ACC112 (cell line): Measurements from ENCODE around the gene LUC7L.
"Not testable (repeated sequence)": the region's sequence is repeated elsewhere in the genome, so short reads cannot be mapped to it uniquely, and the experiment has no call there.

Experiments
- H2AFZ ChIP-seq: fragments of 200-600 bp; sonication (generic); one replicate; pipeline ENCODE4 v1.6.0; 2017; ENCODE audit warnings: antibody characterized with exemption, low read length; ENCODE audit not compliant: unreplicated experiment
- H3K27ac ChIP-seq: fragments of 200-600 bp; sonication (generic); 2 replicates; pipeline ENCODE4 v1.5.1; 2014; ENCODE audit warnings: low read depth, mild to moderate bottlenecking, antibody characterized with exemption, low read length, moderate library complexity
- H3K27me3 ChIP-seq: fragments of 200-600 bp; sonication (generic); 2 replicates; pipeline ENCODE4 v1.6.1; 2014; ENCODE audit warnings: mild to moderate bottlenecking, antibody characterized with exemption, low read length, moderate library complexity, mixed read lengths; ENCODE audit not compliant: insufficient read depth
- H3K36me3 ChIP-seq: fragments of 200-600 bp; sonication (generic); 2 replicates; pipeline ENCODE4 v1.6.1; 2016; ENCODE audit warnings: mild to moderate bottlenecking, antibody characterized with exemption, low read length, moderate library complexity, mixed read lengths; ENCODE audit not compliant: insufficient read depth
- H3K4me1 ChIP-seq: fragments of 200-600 bp; sonication (generic); one replicate; pipeline ENCODE4 v1.6.1; 2016; ENCODE audit warnings: low read length, mixed read lengths; ENCODE audit not compliant: insufficient read depth, unreplicated experiment, control insufficient read depth
- H3K4me3 ChIP-seq: fragments of 200-600 bp; sonication (generic); 2 replicates; pipeline ENCODE4 v1.5.1; 2014; ENCODE audit warnings: mild to moderate bottlenecking, low read depth, low read length
- H3K79me2 ChIP-seq: fragments of 200-600 bp; sonication (generic); one replicate; pipeline ENCODE4 v1.6.0; 2016; ENCODE audit warnings: low read length; ENCODE audit not compliant: control insufficient read depth, unreplicated experiment, insufficient read depth

LUC7L gene

DNA sequence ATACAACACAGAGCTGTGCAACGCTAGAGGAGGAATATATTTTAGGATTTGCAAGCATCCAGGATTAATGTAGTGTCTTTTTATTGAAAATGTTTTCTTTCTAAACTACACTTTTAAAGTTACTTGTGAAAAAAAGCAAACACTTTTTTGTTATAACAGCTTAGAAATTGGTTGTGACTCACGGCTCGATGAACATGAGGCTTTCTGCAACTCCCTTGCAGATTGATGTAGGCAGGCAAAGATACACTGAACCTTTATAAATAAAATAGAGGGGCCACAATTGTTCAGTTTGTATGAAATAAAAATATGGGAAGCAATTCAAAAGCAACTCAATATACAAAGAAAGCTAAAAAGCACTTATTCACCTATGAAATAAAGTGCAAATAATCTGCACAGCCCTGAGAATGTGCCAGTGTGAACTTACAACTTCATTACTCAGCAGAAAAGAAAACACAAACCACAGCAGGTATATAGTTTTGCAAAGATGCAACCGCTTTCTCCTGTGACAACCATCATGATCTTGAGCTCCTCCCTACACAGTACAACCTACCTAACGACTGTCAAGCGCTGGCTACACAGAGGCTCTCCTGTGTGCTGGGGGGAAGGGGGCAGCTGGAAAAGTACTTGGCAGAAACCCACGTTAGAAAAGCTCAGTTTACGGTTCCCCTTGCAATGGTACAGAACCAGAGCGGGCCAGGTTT lies 948 bp downstream of the LUC7L start:
- H3K36me3 ChIP-seq = peaks cover 15% of the 10 kb centered on the region; the same call in 1 of the 2 replicates
- peak overlapping the region; percentile 93; the same call in 1 of the 2 replicates for H3K27ac ChIP-seq
- no peak overlapping the region for H2AFZ ChIP-seq
- peak overlapping the region; percentile 94 for H3K4me3 ChIP-seq
- peaks cover 44% of the 10 kb centered on the region for H3K79me2 ChIP-seq
- no peaks in the 10 kb centered on the region for H3K27me3 ChIP-seq
- peaks cover 25% of the 10 kb centered on the region for H3K4me1 ChIP-seq

DNA sequence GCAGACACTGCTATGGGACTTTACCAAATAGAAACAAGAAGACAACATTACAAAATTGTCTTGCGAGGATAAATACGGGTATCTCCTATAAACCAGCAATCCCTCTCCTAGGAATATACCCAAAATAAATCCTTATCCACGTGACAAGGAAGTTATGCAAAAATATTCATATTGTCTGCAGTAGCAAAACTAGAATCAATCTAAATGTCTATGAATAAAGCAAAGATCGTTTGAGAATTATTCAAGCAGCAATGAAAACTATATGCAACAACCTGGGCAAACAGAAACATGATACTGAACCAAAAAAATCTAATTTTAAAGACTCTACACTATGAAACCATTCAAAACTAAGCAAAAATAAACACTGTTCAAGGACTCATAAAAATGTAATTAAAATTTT lies 9.2 kb downstream of the LUC7L start:
- Histone ChIP-seq H3K4me3 (no peak overlapping the region), H3K79me2 (peaks cover 66% of the 10 kb centered on the region), H3K4me1 (no peaks in the 10 kb centered on the region), H3K27ac (no peak overlapping the region), H2AFZ (no peak overlapping the region), H3K27me3 (no peaks in the 10 kb centered on the region), H3K36me3 (peaks cover 21% of the 10 kb centered on the region)

DNA sequence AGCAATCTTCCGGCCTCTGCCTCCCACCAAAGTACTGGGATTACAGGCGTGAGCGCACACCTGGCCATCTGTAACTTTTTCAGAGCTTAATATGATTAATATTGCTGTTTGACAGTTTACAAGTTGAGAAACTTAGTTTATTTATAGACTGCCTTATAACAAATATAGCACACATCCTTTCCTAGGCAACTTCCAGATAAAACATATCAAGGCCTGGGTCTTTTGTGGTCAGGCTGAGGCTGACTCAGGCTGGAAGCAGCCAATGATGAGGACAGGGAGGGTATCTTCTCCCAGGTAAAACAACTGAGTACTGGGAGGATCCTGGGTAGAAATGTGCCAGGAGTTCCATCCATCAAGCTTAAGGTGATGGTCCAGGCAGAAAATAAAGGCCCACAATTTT lies 16.2 kb downstream of the LUC7L start:
- Histone ChIP-seq H3K4me1 (peaks cover 2% of the 10 kb centered on the region), H3K36me3 (peaks cover 25% of the 10 kb centered on the region), H3K79me2 (peaks cover 61% of the 10 kb centered on the region), H3K27me3 (no peaks in the 10 kb centered on the region), H3K4me3 (no peak overlapping the region), H2AFZ (no peak overlapping the region), H3K27ac (no peak overlapping the region)

DNA sequence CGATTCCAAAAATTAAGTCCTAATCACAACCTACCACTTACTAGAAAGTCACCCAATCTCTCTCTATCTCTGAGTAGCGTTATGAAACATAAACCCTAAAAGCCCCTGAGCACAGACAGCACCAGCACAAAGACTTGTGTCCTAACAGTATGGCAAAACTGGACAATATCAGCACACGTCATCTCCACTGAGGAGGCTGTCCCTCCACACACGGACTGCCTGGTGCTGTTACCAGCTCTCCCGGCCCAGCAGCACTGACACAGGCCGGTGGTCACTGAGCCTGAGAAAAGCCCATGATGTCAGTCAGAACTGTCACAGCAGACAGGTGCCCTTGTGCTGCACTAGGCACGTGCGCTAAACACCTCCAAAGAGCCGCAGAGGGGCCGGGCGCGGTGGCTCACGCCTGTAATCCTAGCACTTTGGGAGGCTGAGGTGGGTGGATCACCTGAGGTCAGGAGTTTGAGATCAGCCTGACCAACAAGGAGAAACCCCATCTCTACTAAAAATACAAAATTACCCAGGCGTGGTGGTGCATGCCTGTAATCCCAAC lies 17.5 kb downstream of the LUC7L start:
- H3K4me1 ChIP-seq, H2AFZ ChIP-seq, H3K27me3 ChIP-seq, H3K4me3 ChIP-seq, H3K27ac ChIP-seq: not testable (repeated sequence)
- peaks cover 56% of the 10 kb centered on the region for H3K79me2 ChIP-seq
- H3K36me3 ChIP-seq = peaks cover 26% of the 10 kb centered on the region

DNA sequence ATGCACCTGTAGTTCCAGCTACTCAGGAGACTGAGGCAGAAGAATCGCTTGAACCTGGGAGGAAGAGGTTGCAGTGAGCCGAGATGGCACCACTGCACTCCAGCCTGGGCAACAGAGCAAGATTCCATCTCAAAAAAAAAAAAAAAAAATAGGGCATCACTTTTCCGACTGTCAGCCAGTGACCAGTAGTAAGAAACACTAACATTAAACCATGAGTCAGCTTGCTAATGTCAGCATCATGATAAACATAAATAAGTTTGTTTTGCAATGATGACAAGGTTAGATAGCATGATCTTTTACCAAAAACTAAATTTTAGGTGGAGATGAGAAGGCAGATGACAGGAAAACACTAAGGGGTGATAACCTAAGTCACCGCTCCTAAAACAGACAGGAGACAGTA lies 19.9 kb downstream of the LUC7L start:
- not testable (repeated sequence) for H2AFZ ChIP-seq, H3K27me3 ChIP-seq, H3K4me1 ChIP-seq, H3K27ac ChIP-seq, H3K4me3 ChIP-seq
- Histone ChIP-seq H3K36me3 (peaks cover 38% of the 10 kb centered on the region), H3K79me2 (peaks cover 43% of the 10 kb centered on the region)

DNA sequence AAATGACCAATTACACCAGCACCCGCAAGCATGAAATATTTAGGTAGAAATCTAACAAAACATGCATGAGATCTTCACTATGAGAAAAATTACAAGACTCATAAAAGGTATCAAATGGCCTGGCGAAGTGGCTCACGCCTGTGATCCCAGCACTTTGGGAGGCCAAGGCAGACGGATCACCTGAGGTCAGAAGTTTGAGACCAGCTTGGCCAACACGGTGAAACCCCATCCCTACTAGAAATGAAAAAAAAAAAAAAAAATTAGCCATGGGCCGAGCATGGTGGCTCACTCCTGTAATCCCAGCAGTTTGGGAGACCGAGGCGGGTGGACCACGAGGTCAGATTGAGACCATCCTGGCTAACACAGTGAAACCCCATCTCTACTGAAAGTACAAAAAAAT lies 25.2 kb downstream of the LUC7L start:
- H3K27ac ChIP-seq, H3K27me3 ChIP-seq, H3K4me1 ChIP-seq, H3K4me3 ChIP-seq, H2AFZ ChIP-seq, H3K79me2 ChIP-seq: not testable (repeated sequence)
- H3K36me3 ChIP-seq = peaks cover 41% of the 10 kb centered on the region

DNA sequence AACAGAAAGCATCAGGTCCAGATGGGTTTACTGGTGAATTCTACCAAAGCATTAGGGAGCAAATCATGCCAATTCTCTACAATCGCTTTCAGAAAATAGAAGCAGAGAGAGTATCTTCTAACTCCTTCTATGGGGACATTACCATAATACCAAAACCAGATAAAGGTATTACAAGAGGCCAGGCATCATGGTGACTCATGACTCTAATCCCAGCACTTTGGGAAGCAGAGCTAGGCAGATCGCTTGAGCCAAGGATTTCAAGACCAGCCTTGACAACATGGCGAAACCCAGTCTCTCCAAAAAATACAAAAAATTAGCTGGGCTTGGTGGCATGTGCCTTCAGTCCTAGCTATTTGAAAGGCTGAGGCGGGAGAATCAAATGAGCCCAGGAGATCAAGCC lies 26.0 kb downstream of the LUC7L start:
- Histone ChIP-seq H3K4me1 (peaks cover 3% of the 10 kb centered on the region), H3K36me3 (peaks cover 41% of the 10 kb centered on the region), H3K27ac (no peak overlapping the region), H3K79me2 (peaks cover 4% of the 10 kb centered on the region), H3K27me3 (no peaks in the 10 kb centered on the region), H3K4me3 (no peak overlapping the region), H2AFZ (no peak overlapping the region)

DNA sequence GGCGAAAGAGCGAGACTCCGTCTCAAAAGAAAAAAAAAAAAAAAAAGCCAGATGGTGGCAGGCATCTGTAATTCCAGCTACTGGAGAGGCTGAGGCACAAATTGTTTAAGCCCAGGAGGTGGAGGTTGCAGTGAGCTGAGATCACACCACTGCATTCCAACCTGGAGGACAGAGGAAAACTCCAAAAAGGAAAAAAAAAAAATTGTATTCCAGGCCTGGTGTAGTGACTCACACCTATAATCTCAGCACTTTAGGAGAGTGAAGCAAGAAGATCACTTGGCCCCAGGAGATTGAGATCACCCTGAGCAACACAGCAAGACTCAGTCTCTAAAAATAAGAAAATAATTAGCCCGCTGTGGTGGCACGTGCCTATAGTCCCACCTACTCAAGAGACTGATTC lies 28.9 kb downstream of the LUC7L start:
- H3K27ac ChIP-seq = peak overlapping the region; percentile 44; the same call in 1 of the 2 replicates
- H3K36me3 ChIP-seq = peaks cover 40% of the 10 kb centered on the region
- H3K79me2 ChIP-seq = peaks cover 3% of the 10 kb centered on the region
- no peaks in the 10 kb centered on the region for H3K27me3 ChIP-seq
- H3K4me3 ChIP-seq = no peak overlapping the region
- H2AFZ ChIP-seq = no peak overlapping the region
- peaks cover 3% of the 10 kb centered on the region for H3K4me1 ChIP-seq

DNA sequence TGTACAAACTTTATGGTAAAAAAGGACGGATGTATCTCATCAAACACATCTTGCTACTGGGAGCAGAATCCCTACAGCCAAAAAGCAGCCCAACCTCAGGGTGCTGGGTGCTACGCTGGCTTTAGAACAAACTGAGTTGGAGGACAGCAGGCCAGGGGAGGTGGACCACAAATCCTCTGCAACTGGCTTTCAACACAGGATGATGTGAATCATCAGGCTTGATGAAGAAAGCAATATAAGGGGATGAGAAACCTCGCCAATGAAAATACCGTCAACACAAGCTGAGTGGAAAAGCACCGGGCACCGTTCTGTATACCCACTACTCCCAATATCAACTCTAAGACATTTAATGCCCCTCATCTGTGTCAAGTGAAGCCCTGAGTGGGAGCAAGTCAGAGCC lies 34.7 kb downstream of the LUC7L start:
- Histone ChIP-seq H3K4me3 (no peak overlapping the region), H3K27ac (no peak overlapping the region), H3K36me3 (peaks cover 39% of the 10 kb centered on the region), H3K4me1 (peaks cover 4% of the 10 kb centered on the region), H2AFZ (no peak overlapping the region), H3K79me2 (peaks cover 5% of the 10 kb centered on the region), H3K27me3 (no peaks in the 10 kb centered on the region)

DNA sequence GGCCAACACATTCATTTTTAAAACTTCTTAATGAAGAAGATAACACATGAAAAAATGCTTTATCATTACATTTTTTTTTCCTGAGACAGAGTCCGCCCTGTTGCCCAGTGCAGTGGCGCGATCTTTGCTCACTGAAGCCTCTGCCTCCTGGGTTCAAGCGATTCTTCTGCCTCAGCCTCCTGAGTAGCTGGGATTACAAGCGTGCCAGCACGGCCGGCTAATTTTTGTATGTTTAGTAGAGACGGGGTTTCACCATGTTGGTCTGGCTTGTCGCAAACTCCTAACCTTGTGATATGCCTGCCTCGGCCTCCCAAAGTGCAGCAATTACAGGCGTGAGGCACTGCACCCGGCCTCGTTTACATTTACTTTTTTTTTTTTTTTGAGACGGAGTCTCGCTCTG lies 35.8 kb downstream of the LUC7L start:
- Histone ChIP-seq H3K4me1 (peaks cover 4% of the 10 kb centered on the region), H3K4me3 (no peak overlapping the region), H2AFZ (no peak overlapping the region), H3K27ac (no peak overlapping the region), H3K79me2 (peaks cover 5% of the 10 kb centered on the region), H3K27me3 (no peaks in the 10 kb centered on the region), H3K36me3 (peaks cover 41% of the 10 kb centered on the region)

DNA sequence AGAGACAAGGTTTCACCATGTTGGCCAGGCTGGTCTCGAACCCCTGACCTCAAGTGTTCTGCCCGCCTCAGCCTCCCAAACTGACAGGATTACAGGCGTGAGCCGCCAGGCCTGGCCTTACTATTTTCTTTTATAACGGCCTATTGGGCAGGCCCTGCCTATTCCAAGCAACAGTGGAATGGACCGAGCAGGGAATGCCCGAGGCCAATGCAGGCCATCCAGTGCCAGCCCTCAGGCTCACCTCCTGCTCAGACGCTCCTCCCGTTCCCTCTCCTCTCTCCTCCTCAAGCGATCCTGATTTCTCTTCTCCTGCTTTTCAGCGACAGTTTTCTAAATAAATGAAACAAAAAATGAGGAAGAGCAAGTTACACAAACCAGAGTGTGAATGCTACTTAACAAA lies 36.6 kb downstream of the LUC7L start:
- Histone ChIP-seq H3K4me1 (peaks cover 4% of the 10 kb centered on the region), H3K27me3 (no peaks in the 10 kb centered on the region), H3K4me3 (no peak overlapping the region), H3K79me2 (peaks cover 4% of the 10 kb centered on the region), H3K27ac (no peak overlapping the region), H3K36me3 (peaks cover 39% of the 10 kb centered on the region), H2AFZ (no peak overlapping the region)
